DND-41 (cell line): Measurements from ENCODE around the gene AFAP1.

Experiments
- CTCF ChIP-seq: IDR thresholded peaks from 2 replicates; pipeline ENCODE4 v1.5.1; 2012; ENCODE audit warnings: borderline replicate concordance, low read length, moderate library complexity, mild to moderate bottlenecking; ENCODE audit not compliant: poor library complexity, severe bottlenecking; ENCODE audit errors: extremely low read depth
- EZH2 ChIP-seq: IDR thresholded peaks from 3 replicates; pipeline ENCODE4 v1.6.1; 2012; ENCODE audit warnings: borderline replicate concordance, low read depth, mild to moderate bottlenecking, moderate library complexity, low read length, inconsistent platforms; ENCODE audit not compliant: severe bottlenecking

- TF ChIP-seq EZH2 (no peak), CTCF (no peak)
These were observed 118.2 kb downstream of the AFAP1 start for GRCh38 chr4:7821245-7822136.
